OCI-LY1 (cell line): ENCODE measurements around the gene TIE1.

Experiments used
- H2AFZ ChIP-seq: fragments of 200-600 bp; sonication (generic), shearing (Covaris generic); 2 replicates; pipeline ENCODE4 v1.6.0; 2014; ENCODE audit warnings: antibody characterized with exemption, mild to moderate bottlenecking, low read length
- H3F3A ChIP-seq: fragments of 200-600 bp; sonication (generic), shearing (Covaris generic); 2 replicates; pipeline ENCODE4 v1.6.0; 2014; ENCODE audit warnings: mild to moderate bottlenecking, antibody characterized with exemption, low read length, moderate library complexity; ENCODE audit not compliant: insufficient read depth
- H3K27ac ChIP-seq: fragments of 200-600 bp; sonication (generic); 2 replicates; pipeline ENCODE4 v1.5.1; 2014; ENCODE audit warnings: low read length, mixed run types, mild to moderate bottlenecking, low read depth; ENCODE audit not compliant: poor library complexity, severe bottlenecking
- H3K27me3 ChIP-seq: fragments of 200-600 bp; sonication (generic); 2 replicates; pipeline ENCODE4 v1.6.0; 2014; ENCODE audit warnings: antibody characterized with exemption, mild to moderate bottlenecking, low read length, moderate library complexity; ENCODE audit not compliant: insufficient read depth
- H3K36me3 ChIP-seq: fragments of 200-600 bp; sonication (generic); 2 replicates; pipeline ENCODE4 v1.6.1; 2014; ENCODE audit warnings: mild to moderate bottlenecking, antibody characterized with exemption, low read length, moderate library complexity, mixed read lengths; ENCODE audit not compliant: insufficient read depth
- H3K4me1 ChIP-seq: fragments of 200-600 bp; sonication (generic); 2 replicates; pipeline ENCODE4 v1.5.1; 2014; ENCODE audit warnings: mild to moderate bottlenecking, low read length, moderate library complexity; ENCODE audit not compliant: insufficient read depth, severe bottlenecking
- H3K4me2 ChIP-seq: fragments of 200-600 bp; sonication (generic), shearing (Covaris generic); 2 replicates; pipeline ENCODE4 v1.6.1; 2014; ENCODE audit warnings: low read length
- H3K4me3 ChIP-seq: fragments of 200-600 bp; sonication (generic); 2 replicates; pipeline ENCODE4 v1.5.1; 2014; ENCODE audit warnings: low read length, low read depth, mild to moderate bottlenecking, mixed read lengths; ENCODE audit not compliant: poor library complexity, severe bottlenecking
- H3K79me2 ChIP-seq: fragments of 200-600 bp; shearing (Covaris generic); 2 replicates; pipeline ENCODE4 v1.6.1; 2016; ENCODE audit warnings: mixed run types, low read length, mixed read lengths; ENCODE audit not compliant: insufficient read depth
- H3K9ac ChIP-seq: fragments of 200-600 bp; sonication (generic), shearing (Covaris generic); 2 replicates; pipeline ENCODE4 v1.6.1; 2014; ENCODE audit warnings: mild to moderate bottlenecking, low read length, mixed read lengths
- H3K9me2 ChIP-seq: fragments of 200-600 bp; sonication (generic), shearing (Covaris generic); 2 replicates; pipeline ENCODE4 v1.6.1; 2014; ENCODE audit warnings: low read depth, mild to moderate bottlenecking, low read length, mixed read lengths
- H3K9me3 ChIP-seq: fragments of 200-600 bp; shearing (Covaris generic); 2 replicates; pipeline ENCODE4 v1.6.1; 2014; ENCODE audit warnings: low read length, mixed read lengths
- H4K20me1 ChIP-seq: fragments of 200-600 bp; sonication (generic), shearing (Covaris generic); 2 replicates; pipeline ENCODE4 v1.6.0; 2016; ENCODE audit warnings: mild to moderate bottlenecking, low read length; ENCODE audit not compliant: insufficient read depth
- CTCF ChIP-seq: fragments of 200-600 bp; sonication (generic), shearing (Covaris generic); IDR thresholded peaks from 2 replicates; pipeline ENCODE4 v1.5.1; 2017; ENCODE audit warnings: mild to moderate bottlenecking, antibody characterized with exemption, low read length, moderate library complexity, mixed read lengths
- EZH2 ChIP-seq: fragments of 200-600 bp; sonication (generic), shearing (Covaris generic); IDR thresholded peaks from 2 replicates; pipeline ENCODE4 v1.8.0; 2017; ENCODE audit warnings: borderline replicate concordance, mixed run types, mild to moderate bottlenecking, antibody characterized with exemption, low read length, moderate library complexity, mixed read lengths

The TIE1 gene

GRCh38 chr1:43266881-43267280 is 33.9 kb upstream of the TIE1 start:
- peaks cover 7% of the 10 kb centered on the region; the same call in 1 of the 2 replicates for H3K9me3 ChIP-seq
- no peaks in the 10 kb centered on the region for H3K9me2 ChIP-seq
- no peak for TF ChIP-seq EZH2
- TF ChIP-seq CTCF = no peak
- H4K20me1 ChIP-seq = no peaks in the 10 kb centered on the region
- peaks cover 3% of the 10 kb centered on the region for H3K4me1 ChIP-seq
- H3K79me2 ChIP-seq = no peaks in the 10 kb centered on the region
- no peaks in the 10 kb centered on the region for H3K36me3 ChIP-seq
- H3F3A ChIP-seq = no peaks in the 10 kb centered on the region
- no peak overlapping the region for H3K9ac ChIP-seq
- H2AFZ ChIP-seq = no peak overlapping the region
- H3K27ac ChIP-seq = no peak overlapping the region
- no peak overlapping the region for H3K4me3 ChIP-seq
- H3K27me3 ChIP-seq = no peaks in the 10 kb centered on the region; the same call in 1 of the 2 replicates
- no peak overlapping the region for H3K4me2 ChIP-seq

DNA sequence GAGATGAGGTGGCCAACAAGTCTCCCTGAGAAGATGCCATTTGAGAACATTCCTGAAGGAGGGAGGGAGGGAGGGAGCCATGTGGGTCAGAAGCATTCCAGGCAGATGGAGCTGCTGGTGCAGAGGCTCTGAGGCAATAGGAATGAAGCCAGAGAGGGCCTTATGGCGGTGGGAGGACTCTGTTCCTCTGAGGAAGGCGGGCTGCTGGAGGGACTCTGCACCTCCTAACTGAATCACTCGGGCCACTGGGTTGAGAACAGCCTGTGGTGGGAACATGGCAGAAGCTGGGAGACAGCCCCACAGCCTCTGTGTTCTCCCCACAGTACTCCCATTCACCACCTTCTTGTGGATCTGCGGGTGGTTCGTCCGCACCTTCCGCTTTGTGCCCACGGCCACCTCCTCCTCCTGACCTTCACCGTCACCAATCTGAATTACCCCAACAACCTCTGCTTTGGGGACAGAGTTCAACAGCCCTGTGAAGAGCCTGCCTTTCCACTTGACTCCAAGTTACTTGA is 33.4 kb upstream of the TIE1 start:
- Histone ChIP-seq H3K4me3 (no peak overlapping the region), H3K4me1 (peaks cover 3% of the 10 kb centered on the region), H3K9me3 (peaks cover 7% of the 10 kb centered on the region; the same call in 1 of the 2 replicates), H3K79me2 (no peaks in the 10 kb centered on the region), H3K4me2 (no peak overlapping the region), H3K27me3 (no peaks in the 10 kb centered on the region; the same call in 1 of the 2 replicates), H3K9ac (no peak overlapping the region), H3F3A (no peaks in the 10 kb centered on the region), H3K27ac (no peak overlapping the region), H2AFZ (no peak overlapping the region), H3K36me3 (no peaks in the 10 kb centered on the region), H4K20me1 (no peaks in the 10 kb centered on the region), H3K9me2 (no peaks in the 10 kb centered on the region)
- TF ChIP-seq EZH2 (no peak), CTCF (no peak)

- Histone ChIP-seq H3K4me3 (no peak overlapping the region), H3K36me3 (no peaks in the 10 kb centered on the region), H3K27ac (no peak overlapping the region), H3K4me2 (no peak overlapping the region), H4K20me1 (no peaks in the 10 kb centered on the region), H3K9ac (no peak overlapping the region), H3F3A (no peaks in the 10 kb centered on the region), H3K79me2 (no peaks in the 10 kb centered on the region), H3K27me3 (no peaks in the 10 kb centered on the region; the same call in 1 of the 2 replicates), H3K9me2 (no peaks in the 10 kb centered on the region), H3K9me3 (peaks cover 4% of the 10 kb centered on the region; the same call in 1 of the 2 replicates), H2AFZ (no peak overlapping the region), H3K4me1 (peaks cover 3% of the 10 kb centered on the region)
- no peak for TF ChIP-seq EZH2
- TF ChIP-seq CTCF = no peak
Measured at GRCh38 chr1:43267818-43268425, 32.9 kb upstream of the TIE1 start.
